Panc1 (cell line): ENCODE data around the gene ISLR.

Source experiments
- CTCF ChIP-seq: fragments of 450-650 bp; IDR thresholded peaks from 2 replicates; pipeline ENCODE4 v1.5.1; 2017; ENCODE audit warnings: mild to moderate bottlenecking
- POLR2AphosphoS5 ChIP-seq: IDR thresholded peaks from 2 replicates; pipeline ENCODE4 v1.6.1; 2012; ENCODE audit warnings: mild to moderate bottlenecking, low read depth, low read length, moderate library complexity
- REST ChIP-seq, 2 experiments: IDR thresholded peaks; 2 replicates each; pipeline ENCODE4 v1.6.1; 2011 to 2012; ENCODE audit warnings: low read depth in 2 of 2, control low read depth in 1 of 2, low read length in 1 of 2, mild to moderate bottlenecking in 1 of 2, moderate library complexity in 1 of 2; ENCODE audit not compliant: insufficient read depth in 1 of 2
- SIN3A ChIP-seq: IDR thresholded peaks from 2 replicates; pipeline ENCODE4 v1.6.1; 2012; ENCODE audit warnings: low read depth, mild to moderate bottlenecking, low read length, moderate library complexity, borderline replicate concordance; ENCODE audit not compliant: insufficient read depth
- TCF7L2 ChIP-seq: IDR thresholded peaks from 2 replicates; pipeline ENCODE4 v1.6.1; 2011; ENCODE audit warnings: mild to moderate bottlenecking, low read depth, low read length, inconsistent platforms

GRCh38 chr15:74180881-74181602 is 7.5 kb downstream of the ISLR start:
- TF ChIP-seq CTCF = no peak
- no peak for TF ChIP-seq REST (IDR thresholded peaks at IDR 0.05; ENCODE audit: insufficient read depth in 1 of 2, low read depth in 2 of 2, low read length in 1 of 2)
- no peak for TF ChIP-seq POLR2AphosphoS5
- no peak for TF ChIP-seq TCF7L2
- TF ChIP-seq SIN3A = no peak
